T-helper 9 cell (primary cell): Measurements from ENCODE around the gene SEC14L6.
"Not testable (repeated sequence)": the region's sequence is repeated elsewhere in the genome, so short reads cannot be mapped to it uniquely, and the experiment has no call there.

Experiments used
- DNase-seq: peaks from one replicate; pipeline ENCODE4 v3.0.0-alpha.2; 2020
- total RNA-seq, 2 donors: gene quantifications; one replicate each; lab custom pipeline; 2026; lab: John Stamatoyannopoulos, UW

Gene SEC14L6
- 0.21 to 0.48 reads per million in 2 donors for total RNA-seq

GRCh38 chr22:30546616-30547015 lies at the start of gene SEC14L6:
Gene SEC14L6, minus strand, starts transcription at chr22:30546741. Its CDS starts 59 bp downstream, at chr22:30546682.
- DNase-seq: no peak

- DNase-seq: no peak
Measured at GRCh38 chr22:30596199-30596598, 49.7 kb upstream of the SEC14L6 start.

- not testable (repeated sequence) for DNase-seq
Measured at GRCh38 chr22:30592360-30592713, 45.8 kb upstream of the SEC14L6 start.

GRCh38 chr22:30591588-30592359 lies 45.2 kb upstream of the SEC14L6 start, which contains the start of gene PES1:
Gene PES1, minus strand, starts transcription at chr22:30591910. Its CDS starts 77 bp downstream, at chr22:30591833.
- peak; percentile 92 for DNase-seq

- DNase-seq: no peak
Measured at GRCh38 chr22:30591191-30591587, 44.6 kb upstream of the SEC14L6 start.

GRCh38 chr22:30586414-30586813 lies 39.9 kb upstream of the SEC14L6 start:
- no peak for DNase-seq

GRCh38 chr22:30584441-30584840 lies 37.9 kb upstream of the SEC14L6 start:
- no peak for DNase-seq

- DNase-seq: no peak
Measured at GRCh38 chr22:30582788-30583545, 36.4 kb upstream of the SEC14L6 start.

- DNase-seq: no peak
Measured at GRCh38 chr22:30582051-30582450, 35.5 kb upstream of the SEC14L6 start.

- no peak for DNase-seq
Measured at GRCh38 chr22:30580896-30581295, 34.4 kb upstream of the SEC14L6 start.

- no peak for DNase-seq
Measured at GRCh38 chr22:30578481-30578880, 31.9 kb upstream of the SEC14L6 start.

- DNase-seq: no peak
Measured at GRCh38 chr22:30575859-30576258, 29.3 kb upstream of the SEC14L6 start.

- DNase-seq: no peak
Measured at GRCh38 chr22:30574997-30575671, 28.6 kb upstream of the SEC14L6 start.

GRCh38 chr22:30574095-30574981 lies 27.8 kb upstream of the SEC14L6 start, which contains the start of gene GAL3ST1:
Gene GAL3ST1, minus strand, starts transcription at chr22:30574665. Its CDS starts 17,273 bp downstream, at chr22:30557392.
- no peak for DNase-seq

GRCh38 chr22:30573594-30574094 lies 27.1 kb upstream of the SEC14L6 start:
- DNase-seq: no peak

- DNase-seq: no peak
Measured at GRCh38 chr22:30572840-30573593, 26.5 kb upstream of the SEC14L6 start.

GRCh38 chr22:30572210-30572609 lies 25.7 kb upstream of the SEC14L6 start:
- DNase-seq: no peak

GRCh38 chr22:30569674-30570202 lies 23.2 kb upstream of the SEC14L6 start:
- DNase-seq: no peak

GRCh38 chr22:30568137-30568805 lies 21.7 kb upstream of the SEC14L6 start:
- no peak for DNase-seq

GRCh38 chr22:30567277-30567676 lies 20.7 kb upstream of the SEC14L6 start:
- not testable (repeated sequence) for DNase-seq
